Sigmoid colon (tissue), 7 donors: ENCODE data around the gene CTNNB1. TPM values are rescaled to one million over a fixed set of nuclear protein-coding genes. Genes with fewer than 3 reads are reported as not detected.

Experiments used
- DNase-seq: peaks from one replicate; pipeline ENCODE4 v3.0.0-alpha.2; 2019
- H3K27ac ChIP-seq, 4 donors: fragments of 200-600 bp; sonication (generic); one replicate each; pipeline ENCODE4 v1.5.1; 2016 to 2019; ENCODE audit warnings: mild to moderate bottlenecking in 1 of 4
- H3K27me3 ChIP-seq, 3 donors: fragments of 200-600 bp; sonication (generic); one replicate each; pipeline ENCODE4 v1.5.1; 2019; ENCODE audit warnings: mild to moderate bottlenecking in 1 of 3
- H3K36me3 ChIP-seq, 4 donors: fragments of 200-600 bp; sonication (generic); one replicate each; pipeline ENCODE4 v1.5.1; 2016 to 2019
- H3K4me1 ChIP-seq, 4 donors: fragments of 200-600 bp; sonication (generic); one replicate each; pipeline ENCODE4 v1.5.1; 2017 to 2019
- H3K4me3 ChIP-seq, 4 donors: fragments of 200-600 bp; sonication (generic); one replicate each; pipeline ENCODE4 v1.5.1; 2017 to 2019; ENCODE audit warnings: mild to moderate bottlenecking in 2 of 4, moderate library complexity in 1 of 4
- H3K9me3 ChIP-seq, 4 donors: fragments of 200-600 bp in 3 of 4; sonication (generic) in 3 of 4; one replicate each; pipeline versions ENCODE4 v1.5.1 to v1.6.1; 2013 to 2019
- CTCF ChIP-seq, 4 experiments: fragments of 450-650 bp in 3 of 4; fragments of 200-600 bp in 1 of 4; IDR thresholded peaks; one replicate each; pipeline ENCODE4 v1.5.1; 2016 to 2019; ENCODE audit warnings: antibody characterized with exemption in 4 of 4, mild to moderate bottlenecking in 3 of 4, moderate library complexity in 2 of 4
- EP300 ChIP-seq, 4 donors: sonication (generic); formaldehyde crosslinking; IDR thresholded peaks; one replicate each; pipeline ENCODE4 v1.6.1; 2017; ENCODE audit warnings: antibody characterized with exemption in 4 of 4
- POLR2A ChIP-seq, 2 donors: fragments of 450-650 bp; IDR thresholded peaks; one replicate each; pipeline ENCODE4 v1.6.1; 2016; ENCODE audit warnings: antibody characterized with exemption in 2 of 2, mild to moderate bottlenecking in 2 of 2, moderate library complexity in 2 of 2
- POLR2AphosphoS5 ChIP-seq, 4 donors: sonication (generic); formaldehyde crosslinking; IDR thresholded peaks; one replicate each; pipeline ENCODE4 v1.6.1; 2017; ENCODE audit warnings: antibody characterized with exemption in 4 of 4
- WGBS, 2 donors: extraction: QIAGEN DNeasy Blood & Tissue Kit; methylation state at CpG; one replicate each; pipeline ENCODE4 v1.1.7; 2013; 5-methylcytosine and 5-hydroxymethylcytosine counted together
- intact Hi-C: fragments of 100-400 bp; cut with DNase I; formaldehyde crosslinking; loops from one replicate; pipeline ENCODE4 v1.15.1; 2023
- polyA plus RNA-seq, 3 donors: library from polyadenylated mRNA; stranded (reverse); fragments of 200-250 nt; gene quantifications; one replicate each; pipeline ENCODE4 v1.2.3, GENCODE V29; 2013
- total RNA-seq, 4 donors: library from RNA; depleted of rRNA; stranded (reverse); fragments of >200 nt; gene quantifications; one replicate each; pipeline ENCODE4 v1.1.0, GENCODE V29; 2016
- donor health status: healthy with polysubstance abuse.
- donor health status: Bipolar disorder and iron deficiency.
- donor health status: healthy.

The CTNNB1 gene
- total and polyA plus RNA-seq, 7 donors, result 189 to 585 (median 392) TPM

- Histone ChIP-seq H3K4me1 (peaks cover 2 to 36% (median 21%) of the 10 kb centered on the region in 4 donors), H3K36me3 (no peaks in the 10 kb centered on the region), H3K9me3 (no peaks in the 10 kb centered on the region), H3K27me3 (no peaks in the 10 kb centered on the region), H3K27ac (peak overlapping the region; percentile 96 to 99 (median 98)), H3K4me3 (peak overlapping the region; percentile 70 to 97 (median 90))
- intact Hi-C loops, result loop anchor here (5.0 to 10.0 kb wide), 2 partner anchors 414 to 741 kb away; partner anchors contain the start of gene RPL14
- TF ChIP-seq EP300 (IDR thresholded peaks at IDR 0.05) (no peak), POLR2A (IDR thresholded peaks at IDR 0.05) (no peak), CTCF (IDR thresholded peaks at IDR 0.05) (no peak), POLR2AphosphoS5 (IDR thresholded peaks at IDR 0.05) (no peak)
- DNase-seq, result peak; percentile 75
- WGBS, 2 donors, result 8 to 9% methylated on average over 20 of the region's 20 CpGs
Observed at GRCh38 chr3:41198526-41198925, 779 bp upstream of the CTNNB1 start.

- H3K36me3 ChIP-seq, result no peaks in the 10 kb centered on the region
- no peaks in the 10 kb centered on the region for H3K27me3 ChIP-seq
- intact Hi-C loops, result loop anchor here (5.0 to 10.0 kb wide), 3 partner anchors 415 to 743 kb away; partner anchors contain the start of gene RPL14
- WGBS, 2 donors, result 1% methylated on average over 40 of the region's 40 CpGs
- H3K4me1 ChIP-seq, result peaks cover 2 to 52% (median 35%) of the 10 kb centered on the region in 4 donors
- H3K4me3 ChIP-seq, result peak overlapping the region; percentile 70 to 97 (median 90)
- peak; percentile 70 for DNase-seq
- H3K9me3 ChIP-seq, result no peaks in the 10 kb centered on the region
- TF ChIP-seq CTCF (IDR thresholded peaks at IDR 0.05) (no peak), POLR2AphosphoS5 (IDR thresholded peaks at IDR 0.05) (peak in 1 of 4 donors; percentile 1)
- H3K27ac ChIP-seq, result peak overlapping the region; percentile 96 to 99 (median 98)
Observed at GRCh38 chr3:41199866-41200668, 762 bp downstream of the CTNNB1 start.

- TF ChIP-seq CTCF (IDR thresholded peaks at IDR 0.05), result no peak
- TF ChIP-seq EP300 (IDR thresholded peaks at IDR 0.05), result no peak
- peak in 1 of 4 donors; percentile 20 for TF ChIP-seq POLR2AphosphoS5 (IDR thresholded peaks at IDR 0.05)
- TF ChIP-seq POLR2A (IDR thresholded peaks at IDR 0.05), result no peak
- DNase-seq, result no peak
- Histone ChIP-seq H3K36me3 (no peaks in the 10 kb centered on the region), H3K27ac (peak overlapping the region; percentile 96 to 99 (median 98)), H3K9me3 (no peaks in the 10 kb centered on the region), H3K4me3 (peak overlapping the region; percentile 70 to 97 (median 90)), H3K27me3 (no peaks in the 10 kb centered on the region), H3K4me1 (peaks cover 2 to 58% (median 40%) of the 10 kb centered on the region in 4 donors)
- WGBS, 2 donors, result 0% methylated on average over 7 of the region's 7 CpGs
- intact Hi-C loops, result loop anchor here (5.0 kb wide), 1 partner anchor 618 kb away; no protein-coding TSS in a partner anchor
Observed at GRCh38 chr3:41200669-41201021, 1.3 kb downstream of the CTNNB1 start.

- no peak for DNase-seq
- intact Hi-C loops, result loop anchor here (5.0 kb wide), 1 partner anchor 620 kb away; no protein-coding TSS in a partner anchor
- peaks cover 2 to 74% (median 57%) of the 10 kb centered on the region in 4 donors for H3K4me1 ChIP-seq
- 6 to 34% methylated on average over 5 of the region's 5 CpGs for WGBS, 2 donors
- H3K27me3 ChIP-seq, result no peaks in the 10 kb centered on the region
- TF ChIP-seq CTCF (IDR thresholded peaks at IDR 0.05) (no peak), EP300 (IDR thresholded peaks at IDR 0.05) (no peak), POLR2AphosphoS5 (IDR thresholded peaks at IDR 0.05) (no peak)
- no peaks in the 10 kb centered on the region for H3K9me3 ChIP-seq
- H3K4me3 ChIP-seq, result peak overlapping the region in 2 of 4 donors; percentile 89 to 92
- peak overlapping the region in 2 of 4 donors; percentile 97 to 99 for H3K27ac ChIP-seq
- H3K36me3 ChIP-seq, result no peaks in the 10 kb centered on the region
Observed at GRCh38 chr3:41202075-41202833, 2.9 kb downstream of the CTNNB1 start.
